Lower lobe of right lung (tissue), 2 donors: Measurements from ENCODE around the gene CCDC148. TPM values are rescaled to one million over a fixed set of nuclear protein-coding genes. Genes with fewer than 3 reads are reported as not detected.

Experiments used
- ATAC-seq, 2 donors: fragments of 200-7000 bp; cut with Tn5 transposase; one replicate each; pipeline ENCODE4 v1.9.1; 2020 to 2022; ENCODE audit warnings: mild to moderate bottlenecking in 2 of 2, moderate library complexity in 2 of 2
- DNase-seq: peaks from one replicate; pipeline ENCODE4 v3.0.0-alpha.2; 2020
- H3K27ac ChIP-seq: fragments of 200-600 bp; one replicate; pipeline ENCODE4 v1.8.0; 2022
- H3K27me3 ChIP-seq: fragments of 200-600 bp; one replicate; pipeline ENCODE4 v1.8.0; 2022; ENCODE audit warnings: low read depth
- H3K36me3 ChIP-seq: fragments of 200-600 bp; one replicate; pipeline ENCODE4 v1.8.0; 2022; ENCODE audit warnings: mild to moderate bottlenecking
- H3K4me1 ChIP-seq: fragments of 200-600 bp; one replicate; pipeline ENCODE4 v1.8.0; 2022
- H3K4me3 ChIP-seq: fragments of 200-600 bp; one replicate; pipeline ENCODE4 v1.8.0; 2022; ENCODE audit warnings: mild to moderate bottlenecking
- H3K9me3 ChIP-seq: fragments of 200-600 bp; one replicate; pipeline ENCODE4 v1.8.0; 2022
- intact Hi-C: fragments of 100-400 bp; cut with DNase I; formaldehyde crosslinking; loops from one replicate; pipeline ENCODE4 v1.11.0; 2022
- total RNA-seq: library from RNA; stranded (reverse); fragmentation: NEBNext Ultra II Directional; extraction: Animal tissue kit (Norgen Biotek cat#: 25700); gene quantifications from one replicate; pipeline ENCODE4 v1.2.1, GENCODE V29; 2021
- TF ChIP-seq, protein P1 (sequence below): fragments of 200-600 bp; IDR thresholded peaks from one replicate; pipeline ENCODE4 v1.8.0; 2022; ENCODE audit warnings: antibody characterized with exemption, mild to moderate bottlenecking
- donor health status: DM: no; HTN: yes; CAD: no; lungs with severe emphysema.

The CCDC148 gene
- total RNA-seq, 1 donor from 2014 or later, result 2.8 TPM

GRCh38 chr2:158395166-158395565 is 61.4 kb downstream of the CCDC148 start:
- no peak overlapping the region for H3K4me3 ChIP-seq
- TF ChIP-seq, protein P1, sequence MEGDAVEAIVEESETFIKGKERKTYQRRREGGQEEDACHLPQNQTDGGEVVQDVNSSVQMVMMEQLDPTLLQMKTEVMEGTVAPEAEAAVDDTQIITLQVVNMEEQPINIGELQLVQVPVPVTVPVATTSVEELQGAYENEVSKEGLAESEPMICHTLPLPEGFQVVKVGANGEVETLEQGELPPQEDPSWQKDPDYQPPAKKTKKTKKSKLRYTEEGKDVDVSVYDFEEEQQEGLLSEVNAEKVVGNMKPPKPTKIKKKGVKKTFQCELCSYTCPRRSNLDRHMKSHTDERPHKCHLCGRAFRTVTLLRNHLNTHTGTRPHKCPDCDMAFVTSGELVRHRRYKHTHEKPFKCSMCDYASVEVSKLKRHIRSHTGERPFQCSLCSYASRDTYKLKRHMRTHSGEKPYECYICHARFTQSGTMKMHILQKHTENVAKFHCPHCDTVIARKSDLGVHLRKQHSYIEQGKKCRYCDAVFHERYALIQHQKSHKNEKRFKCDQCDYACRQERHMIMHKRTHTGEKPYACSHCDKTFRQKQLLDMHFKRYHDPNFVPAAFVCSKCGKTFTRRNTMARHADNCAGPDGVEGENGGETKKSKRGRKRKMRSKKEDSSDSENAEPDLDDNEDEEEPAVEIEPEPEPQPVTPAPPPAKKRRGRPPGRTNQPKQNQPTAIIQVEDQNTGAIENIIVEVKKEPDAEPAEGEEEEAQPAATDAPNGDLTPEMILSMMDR, result no peak
- intact Hi-C loops, result no loop called here
- H3K27ac ChIP-seq, result no peak overlapping the region
- DNase-seq (no peak), ATAC-seq (peak in 1 of 2 donors; percentile 32)
- no peaks in the 10 kb centered on the region for H3K9me3 ChIP-seq
- no peaks in the 10 kb centered on the region for H3K36me3 ChIP-seq
- H3K4me1 ChIP-seq, result no peaks in the 10 kb centered on the region
- H3K27me3 ChIP-seq, result no peaks in the 10 kb centered on the region

DNA sequence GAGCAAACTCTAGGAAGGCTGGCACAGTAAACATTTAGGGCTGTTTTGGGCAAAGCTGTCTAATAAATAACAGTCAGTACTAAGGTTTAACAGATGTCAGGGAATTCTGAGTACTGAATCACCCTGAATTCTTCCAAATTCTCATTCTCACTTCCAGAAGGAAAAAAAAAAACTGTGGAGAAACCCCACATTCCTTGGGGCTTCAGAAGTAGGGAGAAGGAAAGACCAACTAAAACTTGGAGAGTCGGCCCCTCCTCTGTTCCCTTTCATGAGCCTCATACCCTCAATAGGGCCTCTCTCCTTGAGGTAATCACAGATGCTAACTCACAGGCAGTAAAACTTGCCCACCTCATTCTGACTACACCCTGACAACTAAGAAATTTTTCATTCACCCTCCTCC is 62.1 kb downstream of the CCDC148 start:
- Histone ChIP-seq H3K4me3 (no peak overlapping the region), H3K4me1 (no peaks in the 10 kb centered on the region), H3K27ac (no peak overlapping the region), H3K9me3 (no peaks in the 10 kb centered on the region), H3K27me3 (no peaks in the 10 kb centered on the region), H3K36me3 (no peaks in the 10 kb centered on the region)
- TF ChIP-seq, protein P1, result no peak
- intact Hi-C loops, result no loop called here
- no peak for DNase-seq
- no peak for ATAC-seq

DNA sequence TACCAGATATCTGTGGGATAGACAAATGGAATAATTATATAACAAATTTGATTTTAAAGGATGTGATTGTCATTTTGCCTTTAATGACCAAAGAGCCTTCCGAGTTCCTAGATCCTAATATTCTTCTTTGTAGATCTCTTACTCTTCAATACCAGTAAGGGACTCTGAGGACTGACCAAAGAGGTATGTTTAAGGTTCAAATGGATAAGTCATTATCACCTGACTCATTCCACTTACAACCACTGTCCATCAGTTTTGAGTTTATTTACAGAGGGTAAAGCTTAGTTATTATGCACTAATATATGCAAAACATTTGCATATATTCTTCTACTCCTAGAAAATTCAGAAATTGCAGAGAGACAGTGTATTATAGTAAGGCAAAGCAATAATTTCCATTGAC is 62.7 kb downstream of the CCDC148 start:
- H3K27me3 ChIP-seq, result no peaks in the 10 kb centered on the region

DNA sequence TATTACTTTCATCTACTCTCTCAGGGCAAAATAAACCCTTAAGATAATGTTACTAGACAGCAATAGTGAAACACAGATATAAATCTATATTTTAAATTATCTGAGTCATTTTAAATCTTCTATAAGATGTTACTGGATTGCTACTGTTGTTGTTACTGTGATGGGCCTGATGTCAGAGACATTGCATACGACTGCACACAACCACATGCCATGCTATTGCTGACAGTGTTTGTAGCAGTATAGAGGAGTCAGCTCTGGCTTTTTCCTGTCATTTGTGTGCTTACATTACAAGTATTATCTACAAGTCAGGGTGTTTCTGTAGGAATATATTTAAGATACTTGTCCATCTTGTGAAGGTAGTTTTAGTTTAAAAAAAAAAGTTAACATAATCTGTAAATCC is 63.9 kb downstream of the CCDC148 start:
- ATAC-seq, result no peak
- intact Hi-C loops, result no loop called here
- H3K9me3 ChIP-seq, result no peaks in the 10 kb centered on the region
- H3K4me1 ChIP-seq, result no peaks in the 10 kb centered on the region
- no peak for DNase-seq
- TF ChIP-seq, protein P1, result no peak
- no peaks in the 10 kb centered on the region for H3K27me3 ChIP-seq
- no peaks in the 10 kb centered on the region for H3K36me3 ChIP-seq
- H3K27ac ChIP-seq, result no peak overlapping the region
- H3K4me3 ChIP-seq, result no peak overlapping the region

More for the DNA sequence above, 62.7 kb downstream of the CCDC148 start:
- TF ChIP-seq, protein P1, result no peak
- Histone ChIP-seq H3K36me3 (no peaks in the 10 kb centered on the region), H3K9me3 (no peaks in the 10 kb centered on the region), H3K27ac (no peak overlapping the region), H3K4me1 (no peaks in the 10 kb centered on the region), H3K4me3 (no peak overlapping the region)
- intact Hi-C loops, result no loop called here
- no peak for DNase-seq
- ATAC-seq, result no peak

DNA sequence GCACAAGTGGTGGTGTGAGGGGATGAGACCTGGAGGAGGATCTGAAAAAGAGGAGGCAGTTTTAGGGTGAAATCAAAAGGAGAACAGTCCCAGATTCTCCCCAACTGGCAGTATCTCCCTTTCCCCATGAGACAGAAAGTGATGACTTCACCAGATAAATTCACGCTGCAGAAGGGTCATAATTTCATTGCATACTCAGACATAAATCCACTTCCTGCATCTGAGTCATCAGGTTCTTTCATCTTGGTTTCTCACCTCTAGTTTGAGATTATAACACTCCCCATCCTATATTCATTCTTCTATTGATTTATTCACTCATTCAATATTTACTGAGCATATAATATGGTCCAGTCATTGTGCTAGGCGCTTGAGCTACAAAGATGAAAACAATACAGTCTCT is 64.7 kb downstream of the CCDC148 start:
- H3K27me3 ChIP-seq, result no peaks in the 10 kb centered on the region
- TF ChIP-seq, protein P1, result no peak
- H3K4me3 ChIP-seq, result no peak overlapping the region
- no peaks in the 10 kb centered on the region for H3K36me3 ChIP-seq
- H3K9me3 ChIP-seq, result no peaks in the 10 kb centered on the region
- no peaks in the 10 kb centered on the region for H3K4me1 ChIP-seq
- ATAC-seq (no peak), DNase-seq (no peak)
- no peak overlapping the region for H3K27ac ChIP-seq
- intact Hi-C loops, result no loop called here

DNA sequence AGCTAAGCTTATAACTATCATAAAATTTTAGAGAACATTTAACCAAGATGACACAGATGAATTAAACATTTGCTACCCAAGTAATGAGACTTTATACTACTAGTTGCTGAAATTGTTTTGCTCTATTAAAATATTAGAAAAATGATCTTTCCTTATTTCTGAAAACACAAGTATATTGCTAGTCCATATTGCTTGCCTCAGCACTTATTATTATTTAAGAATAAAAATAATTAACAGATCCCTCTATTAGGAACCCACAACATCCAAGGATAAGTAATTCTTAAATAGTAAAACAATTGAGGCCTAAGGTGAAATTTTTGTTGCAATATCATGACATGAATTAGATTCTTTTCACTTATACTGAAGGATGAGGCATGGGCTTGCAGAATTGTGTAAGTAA is 65.2 kb downstream of the CCDC148 start:
- H3K27ac ChIP-seq, result no peak overlapping the region
- ATAC-seq (no peak), DNase-seq (no peak)
- H3K27me3 ChIP-seq, result no peaks in the 10 kb centered on the region
- H3K4me3 ChIP-seq, result no peak overlapping the region
- no peaks in the 10 kb centered on the region for H3K9me3 ChIP-seq
- TF ChIP-seq, protein P1, result no peak
- H3K4me1 ChIP-seq, result no peaks in the 10 kb centered on the region
- intact Hi-C loops, result no loop called here
- H3K36me3 ChIP-seq, result no peaks in the 10 kb centered on the region
